NOMO-1 treated with DMSO at 0.1 percent for 48 hours (cell line): ENCODE data around the gene GNG12.

ENCODE experiments used
- DNase-seq: peaks from one replicate; lab custom pipeline; 2025; ENCODE audit not compliant: unreplicated experiment; lab: John Stamatoyannopoulos, UW

The GNG12 gene

DNA sequence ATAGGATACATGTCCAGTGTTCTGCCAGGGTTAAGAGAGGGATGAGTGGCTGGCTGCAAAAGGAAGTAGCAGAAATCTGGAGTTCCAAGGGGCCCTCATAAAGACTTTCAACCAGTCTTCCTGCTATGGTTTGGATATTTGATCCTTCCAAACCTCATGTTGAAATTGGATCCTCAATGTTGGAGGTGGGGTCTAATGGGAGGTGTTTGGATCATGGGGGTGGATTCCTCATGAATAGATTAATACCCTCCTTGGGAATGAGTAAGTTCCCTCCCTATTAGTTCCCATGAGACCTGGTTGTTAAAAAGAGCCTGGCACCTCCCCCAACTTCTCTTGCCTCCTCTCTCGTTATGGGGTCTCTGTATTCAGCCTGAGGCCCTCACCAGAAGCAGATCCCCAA lies 10.1 kb upstream of the GNG12 start:
- DNase-seq = no peak

DNA sequence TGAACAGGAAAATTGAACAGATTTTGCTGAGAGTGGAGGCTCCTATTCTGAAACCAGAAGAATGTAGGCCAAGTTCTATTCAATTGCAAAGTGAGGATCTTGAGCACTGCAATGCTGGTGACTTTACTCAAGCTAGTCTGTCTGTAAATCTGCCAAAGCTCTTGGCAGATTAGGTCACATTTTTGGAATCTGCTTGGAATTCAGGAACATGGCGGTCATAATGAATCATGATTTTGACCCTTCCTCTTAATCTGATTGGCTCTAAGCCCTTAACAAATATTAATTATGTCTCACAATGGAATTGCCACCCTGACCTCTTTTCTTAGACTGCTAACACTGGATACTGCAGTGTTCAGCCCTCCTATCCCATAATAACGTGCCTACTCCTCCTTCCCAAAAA lies 7.2 kb upstream of the GNG12 start:
- DNase-seq = no peak

DNA sequence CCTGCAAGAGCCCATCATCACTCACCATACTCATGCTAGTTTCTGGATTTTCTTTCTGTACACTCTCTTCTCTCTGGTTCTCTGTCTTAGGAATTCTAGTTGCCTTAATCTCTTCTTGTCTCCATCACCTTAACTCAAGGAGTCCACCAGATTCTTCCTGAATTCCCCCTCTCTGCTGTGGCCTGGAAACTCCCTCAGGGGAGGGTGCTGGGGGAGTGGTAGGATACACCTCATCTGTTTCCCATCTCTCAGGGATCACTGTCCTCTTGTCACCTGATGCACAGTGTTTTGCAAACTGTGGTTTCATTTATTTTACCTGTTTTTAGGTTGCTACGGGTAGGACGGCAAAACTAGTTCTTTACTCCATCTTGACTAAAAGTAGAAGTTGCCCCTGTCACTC lies 6.6 kb upstream of the GNG12 start:
- no peak for DNase-seq

DNA sequence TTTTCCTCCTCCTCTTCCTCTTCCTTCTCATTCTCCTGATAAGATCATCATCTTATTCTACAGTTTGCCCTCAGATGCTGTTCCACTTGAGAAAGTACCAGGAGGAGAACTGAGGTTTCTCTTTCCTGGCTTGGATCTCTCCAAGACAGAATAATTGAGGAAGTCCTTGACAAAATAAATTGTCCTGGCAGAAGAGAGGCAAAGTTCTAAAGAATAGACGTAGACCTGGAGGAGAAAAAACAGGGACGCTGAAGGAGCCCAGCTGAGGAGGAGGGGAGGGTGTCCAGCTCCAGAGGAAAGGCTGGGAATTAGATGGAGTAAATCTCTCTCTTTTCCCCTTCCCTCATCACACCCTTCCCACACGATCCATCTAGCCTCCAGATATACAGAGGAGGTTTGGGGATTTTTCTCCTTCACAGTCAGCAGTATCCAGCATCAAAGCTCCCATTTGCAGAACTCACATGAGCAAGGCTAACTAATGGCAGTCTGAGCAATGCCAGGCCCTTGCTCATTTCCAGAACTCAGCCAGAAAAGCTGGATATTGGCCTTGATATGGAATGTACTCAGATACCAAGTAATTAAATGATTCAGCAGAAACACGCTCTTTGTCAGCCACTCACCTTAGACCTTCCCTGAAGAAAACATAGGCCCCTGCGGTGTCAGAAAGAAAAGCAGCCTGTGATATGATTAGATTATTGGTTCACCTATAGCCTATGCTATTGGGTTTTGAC lies 5.1 kb upstream of the GNG12 start:
- no peak for DNase-seq

DNA sequence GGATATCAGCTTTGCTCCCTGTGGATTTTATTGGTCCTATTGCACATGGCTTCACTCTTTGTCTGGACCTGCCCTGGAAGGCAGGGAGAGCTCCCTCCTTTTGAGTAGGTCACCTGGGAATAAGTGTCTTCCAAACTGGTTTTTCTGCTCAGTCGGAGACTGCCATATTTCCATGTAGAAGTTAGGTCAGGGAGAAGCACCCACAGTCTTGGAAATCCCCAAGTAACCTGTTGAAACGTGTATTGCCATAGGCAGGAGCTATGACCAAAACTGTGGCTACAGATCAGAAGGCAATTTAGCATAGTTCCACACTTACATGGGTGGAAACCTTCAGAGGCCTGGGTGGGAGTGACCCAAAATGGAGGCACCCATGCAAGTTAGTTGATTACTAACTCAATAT lies 3.5 kb upstream of the GNG12 start:
- DNase-seq = no peak

DNA sequence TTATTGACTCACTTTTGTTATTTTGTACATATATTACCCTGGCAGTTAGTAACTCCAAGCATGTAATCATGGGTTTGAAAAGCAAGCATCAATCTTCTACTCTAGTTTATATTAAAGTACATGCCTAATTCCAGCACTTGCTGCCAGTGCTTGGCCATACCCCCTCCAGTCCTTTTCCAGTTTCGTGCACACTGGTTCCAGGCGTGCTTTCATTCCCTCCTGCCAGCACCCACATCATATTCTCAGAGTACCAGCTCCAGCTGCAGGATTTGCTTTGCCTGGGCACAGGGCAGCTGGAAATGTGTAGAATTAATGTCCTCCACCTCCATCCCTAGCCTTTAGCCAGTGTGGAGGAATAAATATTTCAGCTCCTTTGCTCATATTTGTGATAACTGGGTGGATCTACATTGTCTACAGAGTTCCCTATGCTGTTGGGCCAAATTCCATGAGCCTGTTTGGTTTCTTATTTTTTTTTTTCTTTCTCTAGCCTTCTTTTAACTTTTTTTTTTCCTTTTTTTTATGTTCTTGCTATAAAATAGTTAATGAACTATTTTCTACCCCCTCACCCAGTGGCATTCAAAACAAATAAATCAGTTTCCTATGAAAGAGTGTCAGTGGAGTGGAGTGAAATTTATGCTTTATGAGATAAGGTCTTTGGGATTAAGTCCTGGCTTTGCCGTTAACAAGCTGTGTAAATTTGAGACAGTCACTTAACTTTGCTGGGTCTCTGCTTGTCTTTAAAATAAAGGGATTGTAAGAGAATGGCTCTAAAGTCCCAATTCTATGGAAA lies 2.6 kb upstream of the GNG12 start:
- DNase-seq = no peak

DNA sequence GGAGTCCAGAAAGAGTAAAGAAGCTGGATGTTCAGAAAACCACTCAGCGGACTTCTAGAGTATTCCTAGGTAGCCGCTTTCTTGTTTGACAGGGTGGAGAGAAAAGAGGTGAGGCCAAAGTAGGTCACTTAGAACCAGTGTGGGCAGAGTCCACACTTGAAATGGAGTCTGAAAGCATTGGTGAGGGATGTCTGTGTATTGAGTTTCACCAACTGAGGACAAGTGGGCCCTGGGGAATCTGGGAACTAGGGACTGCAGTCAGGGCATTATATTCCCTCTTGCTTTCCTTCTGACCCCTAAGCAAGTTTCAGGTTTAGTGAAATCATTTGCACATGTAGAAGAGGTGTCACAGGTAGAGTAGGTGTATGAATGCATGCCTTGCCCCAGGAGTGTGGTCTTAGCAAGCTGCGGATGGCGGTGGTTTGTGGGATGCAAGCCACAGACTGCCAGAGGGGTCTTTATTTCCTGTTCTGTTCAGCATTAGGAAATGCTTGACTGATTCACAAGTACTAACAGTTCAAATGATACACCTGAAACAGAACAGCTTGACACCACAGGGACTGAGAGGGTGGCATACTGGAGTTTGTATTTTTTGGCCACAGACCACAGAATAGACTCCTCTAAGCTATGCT lies 1.1 kb upstream of the GNG12 start:
- DNase-seq = no peak

DNA sequence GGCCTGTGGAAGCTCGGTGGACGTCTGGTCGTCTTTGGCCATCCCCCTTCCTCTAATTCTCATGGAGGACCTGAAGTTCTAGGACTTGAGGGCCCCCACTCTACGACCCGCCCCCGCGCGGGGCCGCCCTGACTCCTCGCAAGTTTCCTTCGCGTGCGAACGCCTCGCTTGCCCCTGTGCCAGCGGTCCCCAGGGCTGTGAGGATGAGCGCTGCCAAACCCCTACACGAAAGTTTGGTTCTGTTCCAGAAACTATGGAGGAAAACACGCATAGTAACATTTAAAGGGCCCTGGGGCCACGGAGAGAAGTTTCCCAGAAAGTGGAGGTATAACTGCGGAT lies 304 bp upstream of the GNG12 start:
- DNase-seq = no peak

DNA sequence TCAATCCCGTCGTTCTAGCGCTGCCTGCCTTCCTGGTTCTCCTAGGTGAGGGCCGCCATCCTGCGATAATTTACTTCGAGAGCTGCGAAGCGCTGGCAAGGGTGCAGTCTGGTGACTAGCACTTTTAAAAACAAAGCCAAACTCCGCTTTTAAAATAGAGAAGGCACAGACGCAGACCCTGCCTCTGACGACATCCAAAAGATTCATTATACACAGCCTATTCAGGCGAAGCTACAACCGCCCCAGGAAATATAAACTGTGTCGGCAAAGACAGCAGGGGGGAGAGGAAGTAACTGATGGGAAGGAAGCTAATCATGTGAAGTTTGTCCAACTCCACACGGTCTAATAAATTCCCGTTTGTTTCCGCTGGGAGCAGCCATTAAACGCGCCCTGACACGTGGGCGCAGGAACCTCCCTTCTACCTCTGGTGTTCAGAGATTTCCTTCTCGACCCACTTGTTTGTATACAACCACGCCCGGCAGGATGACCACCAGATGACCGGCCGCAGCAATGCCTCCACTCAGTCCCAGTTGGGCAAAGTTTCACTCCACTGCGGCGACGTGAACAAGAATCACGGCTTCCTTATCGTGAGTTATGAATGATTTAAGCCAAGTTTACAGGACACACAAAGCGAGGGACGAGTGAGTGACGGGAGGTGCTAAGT lies 1.3 kb downstream of the GNG12 start:
- no peak for DNase-seq

DNA sequence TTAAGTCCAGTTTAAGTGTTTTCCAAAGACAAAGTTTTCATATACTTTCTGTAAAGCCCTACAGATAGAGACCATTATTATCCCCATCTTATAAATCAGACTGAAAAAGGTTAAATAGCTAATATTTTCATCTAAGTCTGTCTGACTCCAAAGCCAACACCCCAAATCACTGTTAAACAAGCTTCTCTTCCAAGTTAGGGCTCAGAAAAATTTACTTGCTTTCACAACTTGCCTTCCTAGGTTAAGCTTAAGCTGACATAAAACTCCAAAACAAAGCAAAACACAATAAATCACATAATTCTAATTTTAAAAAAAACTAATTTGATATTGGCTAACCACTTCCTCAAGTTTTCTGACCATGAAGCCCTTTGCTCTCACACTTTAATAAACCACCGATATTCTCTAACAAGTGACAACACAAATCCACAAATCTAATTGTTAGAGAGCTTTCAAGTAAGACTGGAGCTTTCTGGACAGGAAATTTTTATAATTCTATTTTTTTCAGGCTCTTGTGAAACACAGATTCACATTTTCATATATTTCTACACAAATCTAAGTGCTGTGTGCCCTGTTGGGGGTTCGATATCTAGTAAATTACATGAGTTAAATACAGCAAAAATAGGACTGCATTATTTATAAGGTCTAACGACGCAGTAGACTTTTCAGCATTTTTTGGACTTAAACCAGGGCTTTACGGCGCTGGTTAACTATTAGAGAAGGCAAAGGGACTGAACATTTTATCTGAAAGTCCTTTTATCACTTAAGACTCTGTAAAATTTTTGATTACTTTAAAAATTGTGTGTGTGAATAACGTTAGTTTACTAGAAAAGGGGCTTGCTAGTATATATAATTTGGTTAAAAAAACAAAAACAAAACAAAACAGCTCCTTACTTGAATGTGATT lies 2.1 kb downstream of the GNG12 start:
- no peak for DNase-seq

DNA sequence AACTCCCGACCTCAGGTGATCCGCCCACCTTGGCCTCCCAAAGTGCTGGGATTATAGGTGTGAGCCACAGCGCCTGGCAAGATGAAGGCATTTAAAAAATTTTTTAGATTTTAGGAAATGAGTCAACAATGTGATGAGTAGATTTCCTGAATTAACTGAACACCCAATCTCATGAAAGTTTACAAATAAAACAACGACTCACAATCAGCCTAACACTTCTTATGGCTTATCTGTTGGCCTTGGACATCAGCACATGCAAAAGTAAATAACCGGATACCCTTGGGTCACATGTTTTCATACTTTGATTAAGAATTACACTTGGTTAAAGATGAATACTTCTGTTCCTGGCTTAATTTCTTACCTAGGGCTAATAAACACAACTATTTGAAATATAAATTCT lies 3.0 kb downstream of the GNG12 start:
- DNase-seq = no peak

DNA sequence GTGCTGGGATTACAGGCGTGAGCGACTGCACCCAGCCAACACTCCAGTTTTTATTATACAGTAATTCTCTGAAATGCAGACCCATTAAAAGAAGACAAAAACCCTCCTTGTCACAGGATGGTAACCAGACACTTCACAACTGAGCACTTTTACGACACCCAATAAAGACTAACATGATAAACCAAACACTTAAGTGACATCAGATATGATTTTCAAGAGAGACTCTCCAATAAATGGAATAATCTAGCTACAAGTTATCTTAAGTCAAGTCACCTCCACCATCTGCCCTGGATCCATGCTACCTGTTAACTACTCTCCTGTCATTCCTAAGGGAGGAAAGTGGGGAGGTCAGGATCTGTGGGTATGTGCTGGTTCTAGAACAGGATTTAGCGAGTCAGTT lies 5.6 kb downstream of the GNG12 start:
- no peak for DNase-seq

DNA sequence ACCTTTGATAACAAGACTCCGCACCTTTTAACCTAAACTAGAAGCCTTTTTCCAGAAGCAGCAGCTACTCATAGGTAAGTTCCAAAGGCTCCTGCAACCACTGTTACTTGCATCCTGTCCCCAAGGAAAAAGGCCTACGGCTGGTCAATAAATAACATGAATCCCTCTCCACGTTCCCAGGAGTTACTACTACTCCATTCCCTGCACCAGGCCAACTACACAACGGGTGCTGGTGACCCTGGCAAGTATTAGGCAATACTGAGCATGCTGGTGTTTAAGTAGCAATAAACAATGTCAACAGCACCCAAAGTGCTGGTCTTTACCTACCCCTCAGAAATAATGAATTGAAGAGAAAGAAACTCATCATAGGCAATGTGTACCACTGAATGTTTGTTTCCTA lies 7.7 kb downstream of the GNG12 start:
- no peak for DNase-seq

DNA sequence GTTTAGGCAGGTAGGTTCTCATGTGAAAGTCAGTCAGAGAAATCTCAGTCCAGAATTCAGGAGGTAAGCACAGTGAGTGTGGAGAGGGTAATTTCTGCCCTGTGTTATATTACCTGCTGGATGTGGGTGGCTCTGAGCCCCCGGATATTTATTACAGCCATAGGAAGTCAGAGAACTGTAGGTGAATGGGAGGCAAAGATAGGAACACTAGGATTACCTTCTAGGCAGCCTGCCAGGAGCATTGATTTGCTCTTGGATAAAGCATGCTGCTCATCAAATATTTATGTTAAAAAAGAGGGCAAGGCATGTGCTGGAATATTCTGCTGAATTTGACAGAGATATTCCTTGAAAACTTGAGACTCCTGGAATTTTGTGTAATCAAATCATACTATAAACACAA lies 8.5 kb downstream of the GNG12 start:
- no peak for DNase-seq

DNA sequence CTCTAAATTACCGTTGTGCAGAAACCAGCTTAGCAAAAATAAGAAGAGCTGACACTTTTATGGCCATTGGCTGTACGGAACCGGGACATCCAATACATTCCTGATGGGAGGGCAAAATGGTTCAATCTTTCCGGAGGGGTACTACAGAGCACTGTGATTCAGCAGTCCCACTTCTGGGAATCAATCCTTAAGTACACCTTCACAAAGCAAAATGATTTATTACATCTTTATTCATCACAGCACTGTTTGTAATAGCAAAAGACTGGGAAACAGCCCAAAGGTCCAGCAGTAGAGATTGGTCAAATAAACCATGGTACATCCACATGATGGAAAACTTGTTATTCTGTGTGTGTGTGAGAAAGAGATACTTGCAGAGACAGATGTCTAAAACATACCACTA lies 9.7 kb downstream of the GNG12 start:
- DNase-seq = no peak

DNA sequence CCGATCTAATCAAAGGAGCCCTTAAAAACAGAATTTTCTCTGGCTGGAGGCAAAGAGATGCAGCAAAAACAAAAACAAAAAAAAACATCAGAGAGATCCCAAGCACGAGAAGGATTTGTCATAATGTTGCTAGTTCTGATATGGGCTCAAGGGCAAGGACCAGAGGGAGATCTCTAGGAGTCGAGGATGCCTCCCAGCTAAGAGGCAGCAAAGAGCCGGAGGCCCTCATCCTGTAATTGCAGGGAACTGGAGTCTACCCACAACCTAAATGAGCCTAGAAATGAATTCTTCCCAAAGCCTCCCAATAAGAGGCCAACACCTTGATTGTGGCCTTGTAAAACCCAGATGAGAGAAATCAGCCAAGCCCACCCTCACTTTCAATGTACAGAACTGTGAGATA lies 12.0 kb downstream of the GNG12 start:
- DNase-seq = no peak

DNA sequence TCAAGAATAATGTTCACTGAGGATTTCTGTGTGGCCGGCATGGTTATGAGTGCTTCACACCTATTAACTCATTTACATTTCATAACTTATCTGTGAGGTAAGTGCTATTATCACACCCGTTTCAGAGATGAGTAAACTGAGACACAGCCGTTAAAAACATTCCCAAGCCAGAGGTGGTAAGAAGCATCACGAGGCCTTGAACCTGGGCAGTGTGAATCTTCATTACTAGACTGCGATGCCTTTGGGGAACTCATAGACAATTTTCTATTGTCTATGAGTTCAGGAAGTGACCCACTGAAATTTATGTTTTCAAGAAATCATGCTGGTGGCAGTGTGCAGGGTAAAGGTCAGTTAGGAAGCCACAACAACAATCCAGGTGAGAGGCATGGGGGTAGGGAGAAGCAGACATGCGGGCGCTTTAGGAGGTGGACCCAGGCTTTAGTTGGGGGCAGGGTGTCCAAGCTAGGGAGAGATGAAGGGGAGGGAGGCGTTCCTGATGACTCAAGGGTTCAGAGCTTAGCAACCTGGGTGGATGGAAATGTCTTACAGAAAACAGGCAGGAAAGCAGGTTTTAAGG lies 14.5 kb downstream of the GNG12 start:
- DNase-seq = no peak

DNA sequence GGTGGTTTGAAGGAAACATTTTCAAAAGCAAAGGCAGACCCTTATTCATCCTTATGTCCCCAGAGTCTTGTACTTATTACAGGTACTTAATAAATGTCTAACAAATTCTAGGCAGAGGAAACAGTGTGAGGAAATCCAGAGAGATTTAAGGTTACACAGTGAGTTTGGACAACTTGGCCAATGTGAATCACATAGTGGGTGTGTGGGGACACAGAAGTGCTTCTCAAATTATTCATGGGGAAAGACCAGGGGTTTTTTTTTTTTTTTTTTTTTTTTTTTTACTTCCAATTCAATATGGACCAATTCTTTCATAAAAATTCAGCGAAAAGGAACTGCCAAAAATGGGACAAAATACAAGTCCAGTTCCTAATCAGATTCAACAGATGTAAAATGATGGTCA lies 15.1 kb downstream of the GNG12 start:
- DNase-seq = no peak

DNA sequence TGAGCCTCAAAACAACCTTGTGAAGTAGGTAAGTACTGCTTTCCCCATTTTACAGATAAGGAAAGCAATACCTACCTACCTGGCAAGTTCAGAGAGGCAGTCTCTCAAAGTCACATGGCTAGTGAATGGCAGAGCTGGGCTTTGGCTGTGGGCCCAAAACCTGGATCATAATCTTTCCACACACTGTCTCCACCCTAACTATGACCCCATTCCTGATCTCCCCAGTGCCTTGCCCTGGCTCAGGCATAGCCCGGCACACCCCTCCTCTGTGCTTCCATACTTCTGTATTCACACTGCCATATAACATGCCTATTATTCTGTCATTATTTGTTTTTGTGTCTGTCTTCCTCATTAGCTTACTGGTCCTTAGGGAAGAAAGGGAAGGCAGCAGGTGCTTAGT lies 15.9 kb downstream of the GNG12 start:
- DNase-seq = no peak

DNA sequence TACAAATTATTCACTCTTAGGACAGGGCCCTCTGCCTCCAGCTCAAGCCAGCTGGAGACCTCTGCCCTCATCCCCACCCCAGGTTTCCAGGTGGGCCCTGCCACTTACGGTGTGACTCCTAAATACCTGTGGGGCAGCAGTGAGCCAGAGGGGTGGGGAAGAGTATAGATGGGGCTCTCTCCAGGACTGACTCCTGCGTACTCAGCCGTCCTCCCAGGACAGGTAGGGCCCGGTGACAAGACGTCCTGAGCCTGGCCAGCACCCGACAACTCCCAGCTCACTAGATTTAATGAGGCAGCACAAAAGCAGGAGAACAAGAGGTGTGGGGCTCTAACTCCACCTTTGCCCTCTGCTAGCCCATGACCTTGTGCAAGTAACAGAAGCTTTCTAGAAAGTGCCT lies 16.8 kb downstream of the GNG12 start:
- no peak for DNase-seq

DNA sequence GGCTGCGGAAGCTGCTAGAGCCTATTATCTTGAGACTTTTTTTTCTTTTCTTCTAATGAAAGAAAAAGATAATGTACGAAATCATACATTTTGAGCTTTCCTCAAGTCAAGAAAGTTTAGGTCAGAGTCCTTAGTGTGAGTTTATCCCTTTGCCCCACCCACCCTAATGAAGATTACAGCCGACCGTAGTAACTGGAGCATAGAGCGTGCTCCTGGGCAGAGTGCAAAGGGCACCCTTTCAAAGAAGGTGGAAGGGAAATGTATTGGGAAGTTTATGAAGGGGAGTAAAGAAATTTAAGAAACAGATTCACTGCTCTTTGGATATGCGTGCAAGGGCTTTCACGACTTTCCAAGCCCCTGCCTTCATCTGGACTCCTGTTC lies 17.2 kb downstream of the GNG12 start:
- DNase-seq = no peak
